RPMI8226 (cell line): ENCODE measurements around the gene DIP2B.

ENCODE experiments used
- DNase-seq: peaks from one replicate; pipeline ENCODE4 v3.0.0-alpha.2; 2015

Gene DIP2B

GRCh38 chr12:50579757-50580267, 75.0 kb downstream of the DIP2B start:
- no peak for DNase-seq

- DNase-seq: no peak
Observed at GRCh38 chr12:50580436-50580835, 75.7 kb downstream of the DIP2B start.

- DNase-seq: no peak
Observed at GRCh38 chr12:50581226-50582184, 76.7 kb downstream of the DIP2B start.

GRCh38 chr12:50584135-50584534, 79.3 kb downstream of the DIP2B start:
- DNase-seq: no peak

- no peak for DNase-seq
Observed at GRCh38 chr12:50589650-50590435, 85.1 kb downstream of the DIP2B start.

- no peak for DNase-seq
Observed at GRCh38 chr12:50590869-50591268, 86.1 kb downstream of the DIP2B start.

GRCh38 chr12:50595667-50596066, 90.9 kb downstream of the DIP2B start:
- no peak for DNase-seq

GRCh38 chr12:50597200-50598195, 92.7 kb downstream of the DIP2B start:
- no peak for DNase-seq

- DNase-seq: no peak
Observed at GRCh38 chr12:50598321-50598862, 93.6 kb downstream of the DIP2B start.

GRCh38 chr12:50599366-50600095, 94.7 kb downstream of the DIP2B start:
- DNase-seq: no peak

GRCh38 chr12:50600364-50600763, 95.6 kb downstream of the DIP2B start:
- DNase-seq: no peak

- DNase-seq: no peak
Observed at GRCh38 chr12:50603817-50604639, 99.2 kb downstream of the DIP2B start.

GRCh38 chr12:50604640-50604920, 99.8 kb downstream of the DIP2B start:
- DNase-seq: no peak

GRCh38 chr12:50606675-50607375, 102.0 kb downstream of the DIP2B start:
- DNase-seq: no peak

GRCh38 chr12:50609292-50609874, 104.6 kb downstream of the DIP2B start:
- no peak for DNase-seq

- DNase-seq: no peak
Observed at GRCh38 chr12:50610171-50610570, 105.4 kb downstream of the DIP2B start.

- no peak for DNase-seq
Observed at GRCh38 chr12:50611021-50611744, 106.4 kb downstream of the DIP2B start.

GRCh38 chr12:50612882-50613281, 108.1 kb downstream of the DIP2B start:
- no peak for DNase-seq

GRCh38 chr12:50613463-50613862, 108.7 kb downstream of the DIP2B start:
- DNase-seq: no peak
